Measurements from ENCODE around the gene OR13C5.
"Not testable (repeated sequence)": the region's sequence is repeated elsewhere in the genome, so short reads cannot be mapped to it uniquely, and the experiment has no call there.

The OR13C5 gene

DNA sequence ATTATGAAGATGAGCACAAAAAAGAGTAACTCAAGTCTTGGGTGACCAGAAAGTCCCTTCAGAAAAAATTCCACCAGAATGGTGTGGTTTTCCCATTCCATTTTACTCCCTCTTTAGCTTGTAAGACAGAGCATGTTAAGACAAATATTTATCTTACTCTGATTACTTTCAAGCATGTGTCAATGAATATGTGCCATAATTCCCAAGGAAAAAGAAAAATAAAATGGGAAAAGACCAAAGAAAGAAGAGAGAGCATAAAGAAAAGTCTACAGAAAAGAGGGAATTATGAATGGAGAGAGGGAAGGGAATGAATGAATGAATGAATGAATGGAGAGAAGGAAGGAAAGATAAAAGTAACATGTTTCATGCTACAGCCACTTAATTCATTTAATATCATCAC lies at the start of gene OR13C5:
TSS of gene OR13C5 (minus strand) at position 101 of the 400 bp plus-strand sequence. CDS start at position 101, 0 bp downstream.
- not testable (repeated sequence) for DNase-seq (ENCODE audit: low read depth)

GRCh38 chr9:104635456-104635855 lies 36.2 kb upstream of the OR13C5 start:
- DNase-seq (ENCODE audit: low read depth), result no peak

GRCh38 chr9:104633976-104634520 lies 34.8 kb upstream of the OR13C5 start:
- DNase-seq (ENCODE audit: low read depth), result no peak

DNA sequence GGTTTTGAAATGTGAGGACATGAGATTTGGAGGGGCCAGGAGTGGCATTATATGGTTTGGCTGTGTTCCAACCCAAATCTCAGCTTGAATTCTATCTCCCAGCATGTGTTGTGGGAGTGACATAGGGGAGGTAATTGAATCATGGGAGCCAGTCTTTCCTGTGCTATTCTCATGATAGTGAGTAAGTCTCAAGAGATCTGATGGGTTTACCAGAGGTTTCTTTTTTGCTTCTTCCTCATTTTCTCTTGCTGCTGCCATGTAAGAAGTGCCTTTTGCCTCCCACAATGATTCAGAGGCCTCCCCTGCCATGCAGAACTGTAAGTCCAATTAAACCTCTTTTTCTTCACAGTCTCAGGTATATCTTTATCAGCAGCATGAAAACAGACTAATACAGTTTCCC lies 26.8 kb upstream of the OR13C5 start:
- not testable (repeated sequence) for DNase-seq (ENCODE audit: low read depth)

DNA sequence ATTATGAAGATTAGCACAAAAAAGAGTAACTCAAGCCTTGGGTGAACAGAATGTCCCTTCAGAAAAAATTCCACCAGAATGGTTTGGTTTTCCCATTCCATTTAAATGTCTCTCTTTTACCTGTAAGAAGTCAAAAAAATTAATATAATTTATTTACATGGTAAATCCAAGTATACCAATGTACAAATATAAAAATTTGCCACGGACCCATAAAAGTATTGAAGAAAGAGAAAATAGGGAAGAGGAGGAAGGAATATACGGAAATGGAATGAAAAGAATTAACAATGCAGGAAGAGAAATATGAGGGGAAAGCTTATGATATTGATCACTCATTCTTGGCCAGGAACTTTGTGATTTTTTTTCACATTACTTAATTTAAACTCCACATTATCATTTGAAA lies 18.9 kb upstream of the OR13C5 start, which contains the start of gene OR13C9:
TSS of gene OR13C9 (minus strand) at position 101 of the 400 bp plus-strand sequence. CDS start at position 101, 0 bp downstream.
- no peak for DNase-seq (ENCODE audit: low read depth)

GRCh38 chr9:104617418-104617817 lies 18.2 kb upstream of the OR13C5 start:
- no peak for DNase-seq (ENCODE audit: low read depth)

GRCh38 chr9:104611213-104611612 lies 12.0 kb upstream of the OR13C5 start:
- DNase-seq (ENCODE audit: low read depth), result no peak

DNA sequence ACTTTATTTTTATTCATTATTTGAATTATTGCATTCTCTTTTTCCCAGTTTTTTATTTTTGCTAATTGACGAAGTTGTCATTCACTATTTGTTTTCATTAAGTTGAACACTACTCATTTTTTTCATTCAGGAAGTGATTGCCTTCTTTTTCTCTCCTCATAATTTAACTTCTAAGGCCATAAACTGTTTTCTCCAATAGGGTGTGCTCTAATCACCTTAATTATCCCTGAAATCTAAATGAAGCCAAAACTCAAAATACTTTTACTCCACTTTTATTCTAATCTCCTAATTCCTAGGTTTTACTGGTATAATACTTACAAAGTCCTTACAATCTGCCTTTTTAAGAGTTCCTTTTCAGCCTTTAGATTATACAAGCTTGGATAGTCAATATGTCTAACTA lies 9.1 kb upstream of the OR13C5 start:
- DNase-seq (ENCODE audit: low read depth), result no peak

GRCh38 chr9:104606152-104606551 lies 6.9 kb upstream of the OR13C5 start:
- no peak for DNase-seq (ENCODE audit: low read depth)

- not testable (repeated sequence) for DNase-seq (ENCODE audit: low read depth)
Observed at GRCh38 chr9:104605527-104605926, 6.3 kb upstream of the OR13C5 start, which contains the start of gene OR13C2. OR13C2 (minus strand) TSS chr9:104605627; CDS start chr9:104605627, 0 bp downstream.

GRCh38 chr9:104604801-104605200 lies 5.6 kb upstream of the OR13C5 start:
- no peak for DNase-seq (ENCODE audit: low read depth)

- not testable (repeated sequence) for DNase-seq (ENCODE audit: low read depth)
Observed at GRCh38 chr9:104598749-104599148, 464 bp downstream of the OR13C5 start.

DNA sequence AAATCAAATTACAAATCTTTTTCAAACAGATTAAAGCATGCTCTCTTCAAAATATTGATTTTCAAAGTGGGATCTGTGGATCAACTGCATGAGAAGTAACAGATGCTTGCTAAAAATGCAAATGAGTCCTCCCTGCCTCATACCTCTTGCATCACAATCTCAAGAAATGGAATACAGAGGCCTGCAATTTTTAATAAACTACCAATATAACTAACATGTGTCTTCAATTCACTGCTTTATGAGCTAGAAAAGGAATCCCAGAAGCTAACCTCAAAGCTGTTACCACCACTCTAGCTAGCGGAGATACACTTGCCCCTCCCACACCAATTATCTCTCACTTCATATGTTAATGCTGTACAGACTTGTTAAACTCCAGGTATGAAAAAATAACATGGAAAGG lies 9.6 kb downstream of the OR13C5 start:
- no peak for DNase-seq (ENCODE audit: low read depth)

DNA sequence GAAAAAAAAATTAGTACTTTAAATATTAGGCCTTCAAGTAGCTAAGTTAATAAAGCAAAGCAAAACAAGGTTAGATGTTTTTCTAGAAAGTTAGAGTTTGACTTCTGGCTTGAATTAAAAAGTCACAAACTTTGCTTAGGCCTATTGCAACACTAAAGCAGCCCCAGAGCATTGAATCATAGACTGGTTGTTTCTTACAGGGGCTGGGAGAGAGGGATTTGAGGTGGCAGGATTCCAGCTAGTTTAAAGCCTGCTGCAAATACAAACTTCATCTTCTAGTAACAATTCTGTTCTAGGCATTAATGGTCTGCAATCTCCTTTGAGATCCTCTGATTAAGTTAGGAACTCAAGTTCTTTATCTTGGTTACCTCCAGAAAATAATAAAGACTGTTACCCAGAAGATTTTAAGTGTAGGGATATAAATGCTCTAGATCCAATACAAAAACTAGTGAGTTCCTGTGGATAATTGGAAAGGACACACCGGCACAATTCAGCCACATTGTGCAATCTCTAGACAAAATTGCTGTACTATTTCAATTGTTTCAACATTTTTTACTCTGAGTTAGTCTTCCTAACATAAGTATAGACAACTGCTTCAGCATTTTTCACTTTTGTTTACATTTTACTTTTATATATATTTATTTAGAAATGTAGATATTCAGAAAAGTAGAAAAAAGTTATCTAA lies 12.6 kb downstream of the OR13C5 start:
- DNase-seq (ENCODE audit: low read depth), result no peak

GRCh38 chr9:104580562-104580961 lies 18.7 kb downstream of the OR13C5 start:
- DNase-seq (ENCODE audit: low read depth), result no peak

- DNase-seq (ENCODE audit: low read depth), result no peak
Observed at GRCh38 chr9:104577263-104577662, 21.9 kb downstream of the OR13C5 start.

DNA sequence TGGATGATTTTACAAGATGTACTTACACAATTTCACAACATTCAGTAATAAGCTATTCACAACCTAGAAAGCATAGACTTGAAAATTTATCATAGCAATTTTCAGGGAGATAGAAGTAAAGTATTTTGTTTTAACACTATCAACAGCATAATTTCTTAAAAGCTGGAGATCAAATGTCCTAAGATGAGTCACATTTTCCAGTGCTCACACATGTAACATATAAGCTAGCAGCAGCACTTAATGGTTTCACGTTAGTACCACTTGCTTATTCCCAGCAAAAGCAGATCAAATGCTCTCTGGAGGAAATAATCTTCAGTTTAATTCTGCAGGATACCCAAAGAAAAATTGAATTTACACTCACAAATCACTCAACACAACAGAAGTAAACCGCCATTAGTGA lies 23.8 kb downstream of the OR13C5 start:
- no peak for DNase-seq (ENCODE audit: low read depth)

GRCh38 chr9:104572612-104573011 lies 26.6 kb downstream of the OR13C5 start:
- DNase-seq (ENCODE audit: low read depth), result no peak

GRCh38 chr9:104568868-104569267 lies 30.3 kb downstream of the OR13C5 start, which contains the start of gene OR13C8:
OR13C8 (plus strand) TSS chr9:104569168; CDS start chr9:104569168, 0 bp downstream.
- no peak for DNase-seq (ENCODE audit: low read depth)

DNA sequence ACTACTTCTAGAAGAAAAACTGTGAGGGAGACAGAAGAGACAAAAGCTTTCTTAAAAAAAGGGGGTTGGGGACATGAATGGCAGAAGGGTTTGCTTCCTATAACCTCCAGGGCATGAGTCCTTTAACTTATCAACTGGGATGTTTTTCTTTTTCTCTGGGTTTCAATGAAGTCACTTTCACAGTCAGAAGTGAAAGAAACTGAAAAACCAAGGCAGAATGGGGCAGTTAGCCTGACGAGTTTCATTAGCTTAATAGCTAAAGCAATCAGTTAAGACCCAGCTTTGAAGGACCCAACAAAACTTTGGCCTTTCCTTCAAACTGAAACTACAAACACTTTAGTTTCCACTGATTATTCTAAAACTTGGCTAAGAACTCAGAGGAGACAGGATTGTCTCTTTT lies 34.9 kb downstream of the OR13C5 start:
- no peak for DNase-seq (ENCODE audit: low read depth)

GRCh38 chr9:104556830-104557634 lies 42.2 kb downstream of the OR13C5 start:
- no peak for DNase-seq (ENCODE audit: low read depth)

DNA sequence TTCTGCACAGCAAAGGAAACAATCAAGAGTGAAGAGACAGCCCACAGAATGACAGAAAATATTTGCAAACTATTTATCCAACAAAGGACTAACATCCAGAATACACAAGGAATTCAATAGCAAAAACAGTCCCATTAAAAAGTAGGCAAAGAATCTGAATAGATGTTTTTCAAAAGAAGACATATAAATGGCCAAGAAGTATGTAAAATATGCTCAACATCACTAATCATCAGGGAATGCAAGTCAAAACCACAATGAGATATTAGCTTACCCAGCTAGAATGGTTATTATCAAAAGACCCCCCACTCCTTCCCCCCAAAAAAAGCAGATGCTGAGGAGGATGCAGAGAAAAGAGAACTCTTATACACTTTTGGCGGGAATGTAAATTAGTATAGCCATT lies 43.7 kb downstream of the OR13C5 start:
- no peak for DNase-seq (ENCODE audit: low read depth)

DNA sequence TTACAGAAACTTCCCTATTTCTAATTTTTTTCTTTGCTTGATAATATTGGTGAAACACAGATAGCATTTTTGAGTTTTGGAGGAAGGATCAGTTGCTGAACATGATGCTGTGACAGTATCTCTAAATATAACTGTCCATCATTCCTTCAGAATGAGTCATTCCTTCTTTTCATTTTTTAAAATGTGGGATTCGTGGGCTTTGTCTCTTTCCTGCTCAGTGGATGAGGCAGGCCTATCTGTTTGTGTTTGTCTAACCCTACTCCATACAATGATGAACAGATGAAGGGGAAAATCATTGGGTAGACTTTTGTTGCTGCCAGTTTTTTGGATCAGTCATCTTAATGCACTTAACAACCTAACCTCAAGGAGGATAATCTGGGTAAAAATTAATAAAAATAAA lies 46.0 kb downstream of the OR13C5 start:
- no peak for DNase-seq (ENCODE audit: low read depth)

Data from activated T-cell treated with anti-CD3 and anti-CD28 coated beads for 48 hours (primary cell).